Measurements from ENCODE around the gene ERBB4.

Gene ERBB4

DNA sequence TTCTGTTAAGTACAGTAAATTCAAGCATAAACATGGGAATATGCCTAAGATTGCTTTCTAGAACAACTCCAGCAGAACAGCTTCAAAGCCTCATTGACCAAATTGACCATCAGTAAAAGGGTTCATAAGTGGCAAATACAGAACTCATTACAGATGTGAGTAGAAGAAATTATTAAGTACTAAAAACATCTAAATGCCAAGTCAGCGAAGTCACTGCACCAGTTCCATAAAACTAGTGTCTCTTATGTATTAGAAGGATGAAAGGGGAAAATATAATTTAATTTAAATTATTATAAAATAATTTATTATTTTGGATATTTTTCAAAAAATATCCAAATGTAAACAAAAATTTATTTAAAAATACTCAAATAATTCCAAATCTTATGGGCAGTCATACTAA is 553.2 kb downstream of the ERBB4 start:
- DNase-seq: no peak

DNA sequence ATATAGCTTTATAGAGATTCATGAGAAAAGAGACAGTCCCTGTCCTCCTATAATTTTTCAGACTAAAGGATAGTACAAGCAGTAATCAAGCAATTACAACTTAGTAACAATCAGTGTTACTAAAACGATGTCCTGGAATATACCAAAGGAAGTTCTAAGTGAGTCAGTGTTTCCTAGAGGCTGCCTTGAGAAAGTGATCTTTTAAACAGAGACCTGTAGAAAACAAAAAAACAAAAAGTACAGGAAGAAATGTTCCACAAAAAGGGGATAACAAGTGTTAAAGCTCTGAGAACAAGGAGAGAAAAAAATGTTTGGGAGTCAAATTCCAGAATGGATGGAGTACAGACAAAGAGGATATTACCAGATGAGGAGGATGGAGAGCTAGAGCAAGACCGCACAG is 556.4 kb downstream of the ERBB4 start:
- no peak for DNase-seq

DNA sequence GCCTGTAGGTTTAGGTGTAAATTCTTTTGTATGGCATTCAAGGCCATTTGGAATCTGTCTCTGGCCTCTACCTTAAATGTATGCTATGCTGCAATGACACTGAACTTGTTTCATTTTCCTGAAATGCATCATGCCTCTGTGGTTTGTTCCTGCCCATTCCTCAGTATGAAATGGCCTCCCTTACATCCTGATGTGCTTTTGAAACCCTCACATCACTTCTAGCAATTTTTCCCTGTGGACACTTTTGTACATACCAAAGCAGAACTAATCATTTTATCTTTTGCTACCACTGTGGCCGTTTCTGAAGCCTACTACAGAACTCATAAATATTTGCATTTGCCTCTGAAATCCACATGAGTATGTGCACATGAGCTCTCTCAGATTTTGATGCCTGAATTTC is 557.2 kb downstream of the ERBB4 start:
- no peak for DNase-seq

DNA sequence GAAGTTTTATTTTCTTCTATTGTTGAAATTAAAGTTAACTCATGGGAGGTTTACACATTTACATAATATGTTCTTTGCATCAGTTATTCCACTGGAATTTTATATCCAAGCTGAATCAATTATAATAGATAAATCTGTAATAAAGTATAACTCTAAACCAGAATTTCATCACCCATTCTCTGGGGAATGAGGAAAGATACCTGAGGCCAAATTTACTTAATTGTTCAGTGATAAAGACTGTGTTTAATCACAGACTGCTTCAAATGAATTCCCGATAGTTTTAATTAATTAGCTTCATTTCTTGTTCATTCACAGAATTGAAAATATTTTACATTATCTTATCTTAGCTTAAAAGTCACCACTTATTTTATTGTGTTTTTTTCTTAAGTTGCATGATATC is 562.5 kb downstream of the ERBB4 start:
- no peak for DNase-seq

DNA sequence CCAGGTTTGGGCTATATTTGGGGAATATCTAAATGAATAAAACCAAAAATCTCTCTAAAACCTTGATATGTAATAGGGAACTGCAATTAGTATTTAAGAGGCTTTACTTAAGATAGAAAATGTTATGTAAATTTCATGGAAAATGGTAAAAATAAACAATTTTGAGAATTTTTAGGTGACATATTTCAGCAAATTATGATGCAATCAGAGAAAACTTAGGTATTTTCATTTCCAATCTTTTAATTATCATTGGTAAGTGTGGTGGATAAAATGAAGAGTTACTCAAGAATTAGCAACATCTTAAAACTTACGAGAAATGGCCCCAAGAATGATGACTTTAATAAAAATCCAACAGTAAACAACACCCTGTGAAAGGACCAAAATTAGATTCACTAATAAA is 571.4 kb downstream of the ERBB4 start:
- no peak for DNase-seq

DNA sequence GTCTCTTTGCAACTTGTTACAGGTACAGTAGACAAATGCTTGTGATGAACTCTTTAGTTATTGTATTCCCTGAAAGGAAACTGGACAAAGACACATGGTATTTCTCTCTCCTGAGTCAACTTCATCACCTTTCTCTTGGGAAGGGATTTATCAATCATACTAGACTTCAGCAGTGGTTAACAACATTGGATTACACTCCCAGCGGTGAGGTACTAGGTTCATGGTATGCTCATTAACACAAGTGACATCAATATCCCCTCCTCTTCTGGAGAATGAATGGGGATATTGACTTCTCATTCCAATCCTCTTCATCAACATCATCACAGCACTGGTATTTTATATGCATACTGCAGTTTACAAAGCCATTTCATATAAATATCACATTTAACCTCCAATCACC is 574.6 kb downstream of the ERBB4 start:
- no peak for DNase-seq

DNA sequence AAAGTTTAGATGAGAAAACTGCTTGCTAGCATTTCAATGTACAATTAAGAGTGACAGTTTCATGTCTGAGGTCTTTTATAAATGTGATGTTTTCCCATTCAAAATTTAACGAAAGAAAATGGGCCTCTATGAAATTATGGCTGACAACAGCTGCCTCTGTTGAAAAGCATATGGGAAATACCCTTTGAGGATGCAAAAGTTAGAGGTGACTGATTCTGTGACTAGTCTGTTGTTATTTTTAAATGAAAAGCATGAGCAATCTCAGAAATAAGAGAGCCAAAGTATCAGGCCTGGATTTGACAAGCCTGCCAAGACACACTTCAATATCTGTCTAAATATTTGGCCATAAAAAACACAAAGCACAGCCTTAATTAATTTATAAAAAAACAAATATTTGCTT is 580.8 kb downstream of the ERBB4 start:
- no peak for DNase-seq

DNA sequence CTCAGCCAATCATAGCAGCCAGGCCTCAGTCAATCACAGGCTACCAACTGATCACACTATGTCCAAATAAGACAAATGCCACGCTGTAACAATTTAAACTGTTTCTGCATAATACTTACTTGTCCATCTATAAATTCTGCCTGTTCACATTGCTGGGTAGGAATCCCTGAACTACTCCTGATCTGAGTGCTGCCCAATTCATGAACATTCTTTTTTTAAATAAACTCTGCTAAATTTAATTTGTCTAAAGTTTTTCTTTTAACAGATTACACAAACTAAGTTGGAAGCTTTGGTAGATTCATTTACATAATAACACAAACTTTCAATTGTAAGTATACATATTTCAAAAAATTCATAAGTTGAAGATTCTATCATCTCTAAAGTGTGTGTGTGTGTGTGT is 583.0 kb downstream of the ERBB4 start:
- DNase-seq: no peak

DNA sequence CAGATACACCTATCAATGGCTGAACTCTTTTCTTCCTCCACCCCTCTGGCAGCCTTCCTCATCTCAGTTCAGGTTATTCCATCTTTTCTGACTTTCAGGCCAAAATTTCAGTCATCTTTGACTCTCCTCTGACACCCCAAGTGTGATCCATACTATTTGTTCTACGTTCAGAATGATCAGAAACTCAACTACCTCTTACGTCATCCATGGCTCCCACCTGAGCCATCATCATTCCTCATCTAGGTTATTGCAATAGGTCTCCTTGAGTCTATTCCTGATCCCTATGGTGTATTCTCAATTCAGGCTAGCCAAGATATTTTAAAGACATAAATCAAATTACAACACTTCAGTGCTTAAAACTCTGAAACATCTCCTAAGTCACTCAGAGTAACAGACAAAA is 589.7 kb downstream of the ERBB4 start:
- DNase-seq: no peak

DNA sequence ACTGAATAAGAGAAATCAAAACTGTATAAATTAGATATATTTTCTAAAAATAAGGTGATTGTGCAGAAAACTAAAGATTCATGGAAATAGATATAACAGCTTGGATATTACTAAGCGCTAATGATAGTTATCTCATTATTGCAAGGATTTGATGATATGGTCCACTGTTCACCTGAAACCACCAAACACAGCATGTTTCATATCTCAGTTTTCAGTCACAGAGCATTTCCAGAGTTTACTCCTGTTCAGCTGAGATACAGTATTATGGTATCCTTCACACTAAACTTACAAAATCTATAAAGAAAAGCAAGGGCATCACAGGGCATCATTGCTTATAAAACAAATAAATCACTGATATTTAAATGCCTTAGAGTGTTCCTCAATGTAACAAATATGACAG is 591.6 kb downstream of the ERBB4 start:
- DNase-seq: no peak

DNA sequence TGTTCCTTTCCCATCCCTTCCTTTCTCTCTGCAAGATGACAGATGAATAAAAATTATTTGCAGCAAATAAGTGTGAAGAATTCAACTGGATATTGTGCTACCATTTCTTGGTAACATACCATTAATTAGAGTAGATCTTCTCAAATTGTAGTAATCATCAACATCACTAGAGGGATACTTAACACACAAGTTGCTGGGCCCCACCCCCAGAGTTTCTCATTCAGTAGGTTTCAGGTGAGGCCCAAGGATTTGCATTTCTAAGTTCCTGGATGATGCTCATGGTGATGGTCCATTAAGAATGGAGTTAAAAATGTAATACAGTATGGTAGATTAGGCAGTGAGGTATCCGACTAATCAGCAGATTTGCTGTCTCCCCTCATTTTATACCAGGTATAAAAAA is 594.0 kb downstream of the ERBB4 start:
- DNase-seq: no peak

DNA sequence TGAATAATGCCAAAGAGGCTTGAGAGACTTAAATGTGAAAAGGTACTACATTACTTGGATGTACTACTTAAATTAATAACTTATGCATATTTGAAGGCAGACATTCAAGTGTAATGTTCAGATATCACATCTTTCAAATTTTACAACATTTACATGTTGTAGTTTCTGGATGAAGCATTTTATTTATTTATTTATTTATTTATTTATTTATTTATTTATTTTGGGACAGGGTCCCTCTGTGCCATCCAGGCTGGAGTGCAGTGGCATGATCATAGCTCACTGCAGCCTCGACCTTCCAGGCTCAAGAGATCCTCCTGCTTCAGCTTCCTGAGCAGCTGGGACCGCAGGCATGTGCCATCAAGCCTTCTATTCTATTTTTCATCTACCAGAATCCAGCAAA is 596.4 kb downstream of the ERBB4 start:
- no peak for DNase-seq

DNA sequence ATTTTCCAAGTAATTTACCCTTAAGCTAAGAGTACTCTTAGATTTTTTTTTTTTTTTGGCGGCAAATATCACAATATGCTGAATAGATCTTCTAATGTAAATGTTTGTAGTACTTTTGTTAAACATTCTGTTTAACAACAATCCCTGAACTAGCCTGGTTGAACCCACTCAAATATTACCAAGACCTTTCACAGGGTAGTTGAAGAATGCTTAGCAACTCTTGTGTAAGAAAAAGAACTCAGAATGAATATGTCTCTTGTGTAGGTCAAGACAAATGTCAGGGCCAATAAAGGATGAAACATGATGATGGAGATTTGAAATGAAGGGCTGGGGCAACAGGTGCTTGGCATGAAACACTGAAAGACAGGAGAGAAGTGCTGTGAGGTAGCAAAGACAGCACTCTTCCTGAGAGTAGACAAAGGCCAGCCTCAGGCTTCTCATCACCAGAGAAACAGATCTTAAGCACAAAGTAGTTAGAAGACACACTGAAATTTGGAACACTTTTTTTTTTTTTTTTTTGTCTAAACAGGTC is 597.3 kb downstream of the ERBB4 start:
- no peak for DNase-seq

DNA sequence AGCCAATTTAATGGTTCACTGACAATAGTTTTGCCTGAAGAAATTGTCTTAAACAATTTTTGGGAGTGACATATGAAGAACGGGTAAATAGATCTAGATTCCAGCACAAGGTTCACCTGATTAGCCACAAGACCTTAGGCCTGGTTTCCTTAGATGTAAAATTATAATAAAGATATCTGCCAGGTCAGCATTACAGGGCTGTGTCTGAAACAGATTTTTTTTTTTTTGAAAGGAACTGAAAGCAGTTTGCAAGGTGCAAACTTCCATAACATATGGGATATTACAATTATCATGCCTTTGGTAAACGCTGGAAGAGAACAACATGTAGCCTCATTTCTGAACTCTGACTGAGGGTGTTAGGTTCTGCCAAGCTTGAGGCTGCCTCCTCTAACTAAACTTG is 599.4 kb downstream of the ERBB4 start:
- DNase-seq: no peak

DNA sequence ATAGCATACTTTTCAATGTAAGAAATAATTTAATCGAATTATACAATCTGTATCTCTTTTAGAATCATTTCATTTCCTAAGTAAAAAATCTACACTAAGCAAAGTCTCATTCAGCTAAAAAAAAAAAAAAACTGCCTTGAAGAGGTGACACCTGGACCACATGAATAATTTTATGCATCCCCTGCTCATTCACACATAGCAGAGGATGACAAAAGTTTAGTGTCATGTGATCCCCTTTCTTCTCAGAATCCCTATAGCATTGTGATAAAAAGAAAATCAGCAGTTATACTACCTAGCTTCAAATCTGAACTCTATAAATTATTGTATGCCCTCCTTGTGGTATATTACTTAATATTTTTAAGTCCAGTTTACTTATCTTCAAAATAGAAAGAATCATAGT is 603.8 kb downstream of the ERBB4 start:
- no peak for DNase-seq

DNA sequence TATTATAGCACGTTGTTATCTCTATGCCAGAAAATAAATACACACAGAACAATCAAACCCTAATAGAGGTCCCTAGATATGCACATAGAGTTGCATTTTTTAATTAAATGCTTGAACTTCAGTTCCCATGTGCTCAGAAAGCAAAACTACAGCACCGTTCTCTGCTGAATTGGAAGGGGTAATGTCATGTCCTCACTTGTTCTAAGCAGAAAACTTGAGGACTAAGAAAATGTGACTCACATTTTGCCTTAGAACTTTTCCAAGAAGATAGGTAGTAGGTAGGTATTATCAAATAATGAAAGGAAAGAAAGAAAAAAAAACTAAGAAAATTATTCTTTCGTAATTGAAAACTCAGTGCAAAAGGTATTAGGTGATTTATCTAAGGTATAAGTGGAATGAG is 607.3 kb downstream of the ERBB4 start:
- DNase-seq: no peak

DNA sequence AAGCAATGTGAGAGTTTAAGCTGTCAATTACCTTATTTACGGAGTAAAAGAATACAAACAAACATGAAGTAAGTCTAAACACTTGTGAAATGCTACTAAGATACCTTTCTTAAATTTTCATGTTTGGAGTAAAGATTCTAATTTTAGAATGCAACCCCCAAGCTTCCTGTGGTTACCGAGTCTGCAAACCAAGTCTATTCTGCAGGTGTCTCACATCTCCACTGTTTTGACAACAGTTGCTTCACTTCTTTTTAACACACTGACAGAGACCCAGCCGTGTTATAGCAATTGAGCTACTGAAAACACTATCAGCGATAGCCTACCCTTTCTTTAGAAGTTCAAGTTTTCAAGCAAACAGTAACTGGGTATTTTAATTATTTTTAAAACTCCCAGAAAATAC is 608.3 kb downstream of the ERBB4 start:
- no peak for DNase-seq

DNA sequence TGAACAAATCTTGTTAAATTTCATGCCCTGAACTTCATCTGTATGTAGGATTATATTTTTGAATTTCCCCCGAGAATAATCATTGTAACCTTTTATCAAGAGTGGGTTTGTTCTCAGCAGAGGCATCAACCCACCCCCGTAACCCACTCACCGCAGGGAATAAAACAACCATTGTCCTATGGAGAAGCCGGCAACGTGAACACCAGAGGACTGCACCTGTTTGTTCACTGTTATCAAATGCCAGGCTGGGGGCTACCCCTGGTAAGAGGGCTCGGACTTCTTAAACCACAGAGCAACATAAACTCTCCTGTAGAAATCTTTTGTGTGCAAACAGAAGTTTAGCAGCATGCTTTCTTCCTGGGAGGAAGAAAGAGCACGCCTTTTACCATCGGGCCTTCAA is 610.4 kb downstream of the ERBB4 start:
- no peak for DNase-seq

DNA sequence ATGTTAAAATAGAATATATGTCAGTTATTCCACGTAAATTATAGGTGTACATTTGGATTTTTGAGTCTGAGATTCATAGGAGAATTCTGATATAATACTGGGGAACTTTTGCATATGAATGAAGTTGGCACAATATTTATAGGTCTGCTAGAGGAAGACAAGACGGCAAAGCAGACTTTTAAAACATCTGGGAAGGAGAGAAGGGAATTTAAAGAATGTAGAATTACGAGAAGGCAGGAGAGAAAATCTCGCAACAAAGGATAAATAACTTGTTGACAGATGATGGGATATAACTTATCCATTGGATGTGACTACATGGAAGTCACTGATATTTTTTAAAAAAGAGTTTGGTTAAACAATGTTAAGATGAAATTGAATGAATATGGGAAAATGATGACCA is 615.6 kb downstream of the ERBB4 start:
- DNase-seq: no peak

DNA sequence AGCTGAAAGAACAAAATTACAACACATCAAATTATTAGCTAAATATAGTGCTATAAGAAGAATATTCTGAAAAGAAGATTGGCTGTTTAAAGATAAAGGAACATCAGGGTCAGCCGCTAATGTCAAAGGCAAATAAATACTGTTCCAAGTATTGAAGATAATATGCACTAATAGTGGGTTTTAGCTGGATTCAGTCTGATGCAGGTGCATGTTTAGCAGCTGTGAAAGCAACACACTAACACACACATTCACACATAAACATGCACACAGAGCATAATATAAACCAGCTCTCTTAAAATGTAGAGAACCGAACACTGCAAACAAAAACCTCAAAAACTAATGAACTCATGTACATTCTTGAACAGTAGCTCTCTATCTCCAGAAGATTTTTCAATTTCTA is 634.6 kb downstream of the ERBB4 start:
- no peak for DNase-seq

DNA sequence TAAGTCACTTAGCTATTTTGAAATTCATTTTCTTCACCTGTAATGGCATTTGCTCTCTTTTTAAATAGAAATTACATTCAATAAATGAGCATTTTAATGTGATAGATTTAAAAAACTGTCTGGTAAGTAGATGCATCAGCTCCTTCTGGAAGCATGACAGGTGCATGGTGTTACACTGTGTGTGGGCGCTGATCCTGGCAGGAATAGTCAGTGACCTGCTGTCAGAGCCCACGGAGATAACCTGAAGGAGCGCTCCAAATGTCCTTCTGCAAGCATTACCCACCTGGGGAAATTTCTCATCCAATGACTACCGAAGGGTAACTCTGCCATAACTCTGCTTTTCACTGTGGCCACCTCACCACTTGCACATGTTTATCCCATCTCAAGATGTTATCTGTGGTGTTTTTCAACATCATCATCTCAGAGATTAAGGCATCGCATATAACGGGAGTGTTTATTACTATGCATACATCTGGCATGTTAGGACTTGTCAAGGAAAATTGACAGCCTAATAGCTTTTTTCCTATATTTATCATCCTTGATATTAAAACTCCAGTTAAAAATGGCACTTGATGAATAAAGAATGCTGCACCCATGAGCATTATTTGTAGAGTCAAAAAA is 637.3 kb downstream of the ERBB4 start:
- DNase-seq: no peak

DNA sequence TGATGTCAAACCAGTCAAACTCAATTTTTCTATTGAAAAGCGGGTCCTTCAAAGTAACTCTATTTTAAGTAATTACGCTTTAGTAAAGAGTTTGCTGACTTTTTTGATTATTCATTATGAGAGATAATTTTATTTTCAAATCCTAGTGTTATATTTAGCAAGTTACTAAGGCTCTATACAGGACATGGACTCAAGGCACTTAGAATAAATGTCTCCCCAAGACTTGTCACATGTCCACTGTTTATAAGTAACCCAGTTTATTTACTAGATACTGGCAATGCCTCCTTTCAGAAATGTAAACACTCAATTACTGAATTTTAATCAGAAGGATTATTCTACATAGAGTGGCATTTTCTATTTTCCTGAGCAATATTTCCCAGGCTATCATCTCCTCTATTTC is 638.1 kb downstream of the ERBB4 start:
- no peak for DNase-seq

DNA sequence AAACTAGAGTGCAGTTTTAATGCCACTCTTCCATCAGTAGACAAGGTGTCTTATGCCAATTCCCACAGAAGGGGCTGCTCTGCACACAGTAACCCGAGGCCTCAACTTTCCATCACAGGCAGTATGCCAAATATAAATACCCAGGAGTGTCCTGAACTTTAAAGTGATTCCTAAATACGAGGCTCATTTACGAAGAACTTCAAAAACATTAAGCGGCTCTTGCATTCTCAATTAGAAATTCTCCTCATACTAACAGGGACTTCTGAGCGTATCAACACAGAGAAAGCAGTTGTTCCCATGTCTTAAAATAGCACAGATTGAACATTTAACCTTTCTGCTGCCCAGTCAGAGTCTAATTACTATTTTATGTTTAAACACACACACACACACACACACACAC is 638.6 kb downstream of the ERBB4 start:
- no peak for DNase-seq

DNA sequence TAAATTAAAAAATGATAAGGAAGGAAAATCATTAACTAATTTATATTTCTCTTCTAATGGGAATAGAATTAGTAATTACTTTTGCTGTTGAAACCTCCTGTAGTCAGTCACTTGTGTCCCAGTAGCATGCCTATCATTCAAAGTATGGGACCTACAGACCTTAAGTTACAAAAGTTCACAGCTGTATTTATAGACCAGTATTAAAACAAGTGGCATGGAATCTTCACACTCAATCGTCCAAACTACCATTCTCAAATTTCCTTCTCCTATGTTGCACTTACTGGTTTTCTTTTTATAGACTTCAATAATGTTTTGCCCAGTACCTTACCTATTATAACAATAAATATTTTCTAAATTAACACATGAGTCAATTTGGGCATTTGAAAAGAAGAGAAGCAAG is 639.9 kb downstream of the ERBB4 start:
- no peak for DNase-seq

DNA sequence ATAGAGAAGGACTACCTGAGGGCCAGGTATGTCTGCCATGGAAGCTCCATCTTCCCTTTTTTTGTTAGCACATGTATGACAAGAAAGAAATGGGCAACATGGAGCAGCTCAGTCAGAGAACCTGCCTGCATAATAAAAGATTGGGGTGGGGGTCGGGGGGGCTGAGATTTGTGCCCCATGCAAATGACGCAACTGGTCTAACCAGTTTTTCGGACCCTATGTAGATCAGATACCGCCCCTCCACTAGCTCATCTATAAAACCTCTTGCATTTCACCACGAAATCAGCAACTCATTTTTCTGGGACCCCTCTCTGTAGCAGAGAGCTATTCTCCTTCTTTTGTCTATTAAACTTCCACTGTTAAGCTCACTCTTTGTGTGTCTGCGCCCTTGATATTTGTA is 657.2 kb downstream of the ERBB4 start:
- DNase-seq: no peak

DNA sequence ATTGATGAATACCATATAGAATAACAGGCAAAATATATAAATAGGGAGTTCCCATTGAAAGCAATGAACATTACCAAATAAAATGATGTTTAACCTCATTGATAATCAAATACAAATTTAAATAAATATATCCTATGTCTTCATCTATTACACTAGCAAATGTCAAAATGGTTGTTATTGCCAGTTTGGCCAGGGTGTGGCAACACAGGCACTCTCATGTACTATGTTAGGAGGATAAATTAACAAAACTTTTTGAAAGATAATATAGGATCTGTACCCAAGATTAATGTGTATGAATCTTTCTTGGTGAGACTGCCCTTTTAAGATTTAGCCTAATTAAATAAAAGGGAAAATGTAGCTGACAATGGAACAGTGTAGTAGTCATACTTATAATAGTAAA is 659.3 kb downstream of the ERBB4 start:
- no peak for DNase-seq

All from inflammatory macrophage (primary cell).